Activated CD4-positive, alpha-beta T cell treated with anti-CD3 and anti-CD28 coated beads for 36 hours (primary cell): Measurements from ENCODE around the gene PDXK. TPM values are rescaled to one million over a fixed set of nuclear protein-coding genes. Genes with fewer than 3 reads are reported as not detected.

Experiments
- ATAC-seq: fragments of 200-7000 bp; cut with Tn5 transposase; one replicate; pipeline ENCODE4 v1.10.0; 2021; ENCODE audit warnings: mild to moderate bottlenecking, moderate library complexity
- CTCF ChIA-PET: fragments of 350-600 bp; sonication (Branson Sonifier 250); formaldehyde crosslinking; loops from one replicate; lab custom pipeline; 2021; ENCODE audit warnings: antibody characterized with exemption; lab: Charles Lee
- POLR2A ChIA-PET: fragments of 350-600 bp; sonication (Branson Sonifier 250); formaldehyde crosslinking; loops from one replicate; lab custom pipeline; 2021; ENCODE audit warnings: antibody characterized with exemption, inconsistent platforms; lab: Charles Lee
- DNase-seq: peaks from one replicate; pipeline ENCODE4 v3.0.0-alpha.2; 2020
- H3K27ac Mint-ChIP-seq: one replicate; pipeline ENCODE4 v1.8.0; 2021; ENCODE audit warnings: mixed read lengths
- H3K27me3 Mint-ChIP-seq: one replicate; pipeline ENCODE4 v1.8.0; 2021; ENCODE audit warnings: mixed read lengths
- H3K36me3 Mint-ChIP-seq: one replicate; pipeline ENCODE4 v1.8.0; 2021; ENCODE audit warnings: low read depth, mixed read lengths
- H3K4me1 Mint-ChIP-seq: one replicate; pipeline ENCODE4 v1.8.0; 2021; ENCODE audit warnings: mixed read lengths
- H3K4me3 Mint-ChIP-seq: one replicate; pipeline ENCODE4 v1.8.0; 2021; ENCODE audit warnings: mild to moderate bottlenecking, moderate library complexity, mixed read lengths
- H3K9me3 Mint-ChIP-seq: one replicate; pipeline ENCODE4 v1.8.0; 2021; ENCODE audit warnings: low read depth, mixed read lengths
- intact Hi-C, 2 experiments: fragments of 100-400 bp; cut with DNase I in 1 of 2; cut with micrococcal nuclease in 1 of 2; formaldehyde crosslinking; loops; one replicate each; pipeline versions ENCODE4 v1.14.2 to v1.15.1; 2022 to 2024; cut with DNase I, micrococcal nuclease
- total RNA-seq, 2 experiments: library from RNA; stranded (reverse); gene quantifications; one replicate each; pipeline ENCODE4 v1.2.3, GENCODE V29; 2021

Gene PDXK
- total RNA-seq, 2 experiments from 2014 or later = 96.9 to 117 TPM

- H3K27ac Mint-ChIP-seq = peak overlapping the region; percentile 97
Observed at GRCh38 chr21:43781846-43782245, 62.9 kb downstream of the PDXK start.

DNA sequence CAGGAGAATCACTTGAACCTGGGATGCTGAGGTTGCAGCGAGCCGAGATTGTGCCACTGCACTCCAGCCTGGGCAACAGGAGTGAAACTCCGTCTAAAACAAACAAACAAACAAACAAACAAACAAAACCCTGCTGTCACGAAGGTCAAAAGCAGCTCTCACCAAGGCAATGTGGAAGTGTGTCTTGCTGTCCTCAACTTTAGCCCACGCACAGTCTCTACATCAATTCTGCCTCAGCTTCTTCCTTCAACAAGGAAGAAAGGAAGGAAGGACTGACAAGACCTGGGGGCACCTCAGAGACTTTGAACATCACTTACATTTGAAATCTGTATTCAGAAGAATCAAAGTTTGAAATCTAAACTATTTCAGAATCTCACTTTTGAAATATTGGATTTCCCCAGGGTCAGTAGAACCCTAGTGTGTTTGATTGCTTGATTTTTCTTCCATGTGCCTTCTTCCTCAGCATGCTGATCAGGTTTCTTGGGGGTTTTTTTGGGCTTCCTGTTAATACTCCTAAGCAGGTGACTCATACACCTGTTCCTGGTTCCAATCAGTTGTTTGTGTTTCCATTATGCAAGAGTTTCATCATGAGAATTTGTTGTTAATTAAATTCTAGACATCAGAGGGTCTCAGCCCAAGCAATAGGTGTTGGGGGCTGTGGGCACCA is 63.6 kb downstream of the PDXK start:
- ATAC-seq = peak; percentile 63
- CTCF ChIA-PET = no interaction called here
- Mint-ChIP-seq H3K36me3 (no peaks in the 10 kb centered on the region), H3K27me3 (no peaks in the 10 kb centered on the region), H3K9me3 (no peaks in the 10 kb centered on the region), H3K4me1 (peaks cover 45% of the 10 kb centered on the region), H3K27ac (peak overlapping the region; percentile 97), H3K4me3 (peak overlapping the region; percentile 40)
- intact Hi-C loops = no loop called here
- POLR2A ChIA-PET = interaction anchor here (0.6 kb wide), 2 partner anchors 99 to 1091 kb away, joined by 3 read pairs; no protein-coding TSS in a partner anchor
- DNase-seq = no peak

More at GRCh38 chr21:43781846-43782245, 62.9 kb downstream of the PDXK start:
- peaks cover 46% of the 10 kb centered on the region for H3K4me1 Mint-ChIP-seq
- no peaks in the 10 kb centered on the region for H3K9me3 Mint-ChIP-seq
- no peak overlapping the region for H3K4me3 Mint-ChIP-seq
- ATAC-seq (no peak), DNase-seq (no peak)
- H3K27me3 Mint-ChIP-seq = no peaks in the 10 kb centered on the region
- ChIA-PET CTCF (no interaction called here), POLR2A (interaction anchor here (0.6 to 0.7 kb wide), 2 partner anchors 10 to 1091 kb away, joined by 3 to 5 read pairs; no protein-coding TSS in a partner anchor)
- intact Hi-C loops = no loop called here
- H3K36me3 Mint-ChIP-seq = no peaks in the 10 kb centered on the region

DNA sequence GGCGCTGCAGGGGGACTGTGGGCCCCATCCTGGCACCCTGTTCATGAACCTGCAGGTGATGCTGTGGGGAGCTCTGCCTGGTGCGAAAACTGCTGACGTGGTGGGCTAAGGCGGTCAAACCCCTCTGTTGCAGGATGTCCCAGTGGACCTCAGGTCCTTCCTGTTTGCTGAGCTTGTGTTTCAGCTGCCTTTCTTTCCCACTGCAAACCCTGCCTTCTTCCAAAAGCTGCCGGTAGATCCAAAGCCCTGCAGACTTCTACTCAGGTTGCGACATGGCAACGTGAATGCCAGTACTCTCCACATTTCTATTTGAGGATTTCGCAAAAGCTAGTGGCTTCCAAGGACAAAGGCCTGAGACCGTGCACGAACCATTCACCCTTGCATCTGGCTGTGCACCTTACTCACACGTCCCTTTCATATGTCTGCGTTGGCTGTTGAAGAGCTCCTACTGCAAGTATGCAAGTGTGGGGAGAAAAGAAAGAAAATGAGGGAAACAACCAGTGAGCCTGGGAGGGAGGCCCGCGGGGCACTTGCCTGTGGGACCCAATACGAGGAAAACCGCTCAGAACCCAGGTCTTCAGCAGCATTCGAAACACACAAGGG is 64.3 kb downstream of the PDXK start:
- H3K9me3 Mint-ChIP-seq = no peaks in the 10 kb centered on the region
- no peaks in the 10 kb centered on the region for H3K36me3 Mint-ChIP-seq
- ChIA-PET POLR2A (interaction anchor here (0.6 kb wide), 1 partner anchor 100 kb away, joined by 3 read pairs; no protein-coding TSS in a partner anchor), CTCF (no interaction called here)
- no peak overlapping the region for H3K4me3 Mint-ChIP-seq
- intact Hi-C loops = no loop called here
- DNase-seq (peak; percentile 33), ATAC-seq (peak; percentile 32)
- H3K27ac Mint-ChIP-seq = peak overlapping the region; percentile 97
- H3K4me1 Mint-ChIP-seq = peaks cover 43% of the 10 kb centered on the region
- H3K27me3 Mint-ChIP-seq = no peaks in the 10 kb centered on the region

- Mint-ChIP-seq H3K4me1 (peaks cover 27% of the 10 kb centered on the region), H3K27ac (no peak overlapping the region), H3K36me3 (no peaks in the 10 kb centered on the region), H3K27me3 (no peaks in the 10 kb centered on the region), H3K4me3 (no peak overlapping the region), H3K9me3 (no peaks in the 10 kb centered on the region)
- ChIA-PET POLR2A (interaction anchor here (0.7 kb wide), 2 partner anchors 14 to 77 kb away, joined by 4 to 11 read pairs; no protein-coding TSS in a partner anchor), CTCF (no interaction called here)
- ATAC-seq (no peak), DNase-seq (no peak)
- intact Hi-C loops = loop anchor here in 1 of 2 experiments (5.0 kb wide), 1 partner anchor 272 kb away; no protein-coding TSS in a partner anchor
Observed at GRCh38 chr21:43785134-43785533, 66.2 kb downstream of the PDXK start.

- ATAC-seq = no peak
- H3K27me3 Mint-ChIP-seq = no peaks in the 10 kb centered on the region
- intact Hi-C loops = loop anchor here in 1 of 2 experiments (5.0 kb wide), 1 partner anchor 271 kb away; no protein-coding TSS in a partner anchor
- H3K9me3 Mint-ChIP-seq = no peaks in the 10 kb centered on the region
- no peak overlapping the region for H3K4me3 Mint-ChIP-seq
- no peak overlapping the region for H3K27ac Mint-ChIP-seq
- H3K36me3 Mint-ChIP-seq = peaks cover 8% of the 10 kb centered on the region
- H3K4me1 Mint-ChIP-seq = peaks cover 36% of the 10 kb centered on the region
- POLR2A ChIA-PET = interaction anchor here (0.6 kb wide), 1 partner anchor 237 kb away, joined by 4 read pairs; no protein-coding TSS in a partner anchor
- CTCF ChIA-PET = interaction anchor here (0.6 kb wide), 1 partner anchor 184 kb away, joined by 5 read pairs; no protein-coding TSS in a partner anchor
- no peak for DNase-seq
Observed at GRCh38 chr21:43786300-43786806, 67.4 kb downstream of the PDXK start.

GRCh38 chr21:43786807-43787440 is 68.0 kb downstream of the PDXK start:
- ATAC-seq (no peak), DNase-seq (no peak)
- no peak overlapping the region for H3K4me3 Mint-ChIP-seq
- H3K4me1 Mint-ChIP-seq = peaks cover 37% of the 10 kb centered on the region
- no peaks in the 10 kb centered on the region for H3K27me3 Mint-ChIP-seq
- H3K36me3 Mint-ChIP-seq = peaks cover 11% of the 10 kb centered on the region
- H3K9me3 Mint-ChIP-seq = no peaks in the 10 kb centered on the region
- CTCF ChIA-PET = no interaction called here
- POLR2A ChIA-PET = no interaction called here
- intact Hi-C loops = loop anchor here in 1 of 2 experiments (5.0 kb wide), 1 partner anchor 270 kb away; no protein-coding TSS in a partner anchor
- no peak overlapping the region for H3K27ac Mint-ChIP-seq

GRCh38 chr21:43789276-43790009 is 70.5 kb downstream of the PDXK start, which contains the start of gene RRP1:
Gene RRP1, plus strand, starts transcription at chr21:43789577. Its CDS starts 53 bp downstream, at chr21:43789630.
- ChIA-PET POLR2A (interaction anchor here (0.6 to 1.1 kb wide), 3 partner anchors 77 to 173 kb away, joined by 4 read pairs; no protein-coding TSS in a partner anchor), CTCF (interaction anchor here (0.6 to 1.6 kb wide), 12 partner anchors 10 to 295 kb away, joined by 3 to 10 read pairs (median 4); no protein-coding TSS in a partner anchor)
- Mint-ChIP-seq H3K9me3 (no peaks in the 10 kb centered on the region), H3K36me3 (peaks cover 35% of the 10 kb centered on the region), H3K27ac (peak within 1 kb of the TSS; percentile 92), H3K27me3 (no peaks in the 10 kb centered on the region), H3K4me1 (peaks cover 21% of the 10 kb centered on the region), H3K4me3 (peak within 1 kb of the TSS; percentile 95)
- intact Hi-C loops = loop anchor here in 1 of 2 experiments (1.0 to 5.0 kb wide), 13 partner anchors 13 to 910 kb away; partner anchors contain the start of genes CFAP410, CSTB, HSF2BP and LRRC3
- DNase-seq = peak; percentile 96
- peak; percentile 90 for ATAC-seq

DNA sequence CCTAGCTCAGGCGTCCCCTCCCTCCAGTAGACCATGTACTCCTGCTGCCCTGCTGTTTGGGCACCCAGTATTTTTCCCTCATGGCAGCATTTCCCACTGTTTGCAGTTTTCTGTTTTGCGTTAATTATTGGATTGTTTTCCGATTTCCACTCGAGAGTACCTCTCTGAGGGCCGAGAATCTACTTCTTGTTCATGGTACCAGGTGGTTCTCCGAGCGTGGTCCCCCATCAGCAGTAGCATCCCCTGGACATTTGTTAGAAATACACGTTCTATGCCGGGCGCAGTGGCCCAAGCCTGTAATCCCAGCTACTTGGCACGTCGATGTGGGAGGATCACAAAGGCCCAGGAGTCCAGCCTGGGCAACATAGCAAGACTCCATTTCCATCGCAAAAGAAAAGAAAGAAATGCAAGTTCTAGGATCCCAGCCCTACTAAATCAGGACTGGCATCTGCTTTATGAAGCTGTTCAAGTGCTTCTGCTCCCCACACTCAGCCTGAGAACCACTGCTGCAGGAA is 71.1 kb downstream of the PDXK start:
- H3K36me3 Mint-ChIP-seq = peaks cover 38% of the 10 kb centered on the region
- ChIA-PET CTCF (interaction anchor here (0.6 to 1.6 kb wide), 10 partner anchors 10 to 294 kb away, joined by 3 to 10 read pairs (median 4); no protein-coding TSS in a partner anchor), POLR2A (interaction anchor here (0.6 to 1.1 kb wide), 3 partner anchors 76 to 172 kb away, joined by 4 read pairs; no protein-coding TSS in a partner anchor)
- ATAC-seq = no peak
- H3K4me3 Mint-ChIP-seq = peak overlapping the region; percentile 95
- peaks cover 21% of the 10 kb centered on the region for H3K4me1 Mint-ChIP-seq
- H3K27ac Mint-ChIP-seq = peak overlapping the region; percentile 85
- no peak for DNase-seq
- H3K27me3 Mint-ChIP-seq = no peaks in the 10 kb centered on the region
- intact Hi-C loops = no loop called here
- H3K9me3 Mint-ChIP-seq = no peaks in the 10 kb centered on the region

GRCh38 chr21:43792406-43792805 is 73.5 kb downstream of the PDXK start:
- no peaks in the 10 kb centered on the region for H3K27me3 Mint-ChIP-seq
- peaks cover 60% of the 10 kb centered on the region for H3K36me3 Mint-ChIP-seq
- CTCF ChIA-PET = no interaction called here
- DNase-seq = no peak
- H3K4me3 Mint-ChIP-seq = peak overlapping the region; percentile 9
- no peak for ATAC-seq
- H3K4me1 Mint-ChIP-seq = peaks cover 21% of the 10 kb centered on the region
- H3K27ac Mint-ChIP-seq = peak overlapping the region; percentile 51
- no peaks in the 10 kb centered on the region for H3K9me3 Mint-ChIP-seq
- intact Hi-C loops = no loop called here
- POLR2A ChIA-PET = no interaction called here

GRCh38 chr21:43793243-43793642 is 74.3 kb downstream of the PDXK start:
- Mint-ChIP-seq H3K27ac (no peak overlapping the region), H3K36me3 (peaks cover 67% of the 10 kb centered on the region), H3K4me1 (peaks cover 21% of the 10 kb centered on the region), H3K27me3 (no peaks in the 10 kb centered on the region), H3K4me3 (no peak overlapping the region), H3K9me3 (no peaks in the 10 kb centered on the region)
- intact Hi-C loops = no loop called here
- DNase-seq (no peak), ATAC-seq (no peak)
- POLR2A ChIA-PET = no interaction called here
- CTCF ChIA-PET = no interaction called here
